Mesenchymal stem cell (in vitro differentiated cells and primary cell): Measurements from ENCODE around the gene ETDC. TPM values are rescaled to one million over a fixed set of nuclear protein-coding genes. Genes with fewer than 3 reads are reported as not detected.
"Not testable (repeated sequence)": the region's sequence is repeated elsewhere in the genome, so short reads cannot be mapped to it uniquely, and the experiment has no call there.

Experiments
- DNase-seq: peaks from one replicate; pipeline ENCODE4 v3.0.0-alpha.2; 2013
- H2AFZ ChIP-seq: one replicate; pipeline ENCODE4 v1.6.1; 2013; ENCODE audit warnings: low read depth, mild to moderate bottlenecking, control low read depth, inconsistent platforms, low read length, moderate library complexity
- H2AK5ac ChIP-seq: 2 replicates; pipeline ENCODE4 v1.6.1; 2013; ENCODE audit warnings: low read length, moderate library complexity, mild to moderate bottlenecking, inconsistent platforms; ENCODE audit not compliant: severe bottlenecking
- H2BK120ac ChIP-seq: one replicate; pipeline ENCODE4 v1.6.1; 2013; ENCODE audit warnings: low read depth, mild to moderate bottlenecking, inconsistent platforms, low read length, moderate library complexity
- H2BK12ac ChIP-seq, 2 experiments: one replicate each; pipeline ENCODE4 v1.6.1; 2013; ENCODE audit warnings: inconsistent platforms in 2 of 2, low read length in 2 of 2, mild to moderate bottlenecking in 2 of 2, moderate library complexity in 2 of 2, control low read depth in 1 of 2
- H2BK15ac ChIP-seq: one replicate; pipeline ENCODE4 v1.6.1; 2013; ENCODE audit warnings: mild to moderate bottlenecking, low read depth, inconsistent platforms; ENCODE audit not compliant: poor library complexity, severe bottlenecking
- H2BK5ac ChIP-seq: 2 replicates; pipeline ENCODE4 v1.6.1; 2013; ENCODE audit warnings: low read depth, mild to moderate bottlenecking, low read length, control low read depth, inconsistent platforms; ENCODE audit not compliant: poor library complexity, severe bottlenecking
- H3K14ac ChIP-seq, 2 experiments: one replicate each; pipeline ENCODE4 v1.6.1; 2013; ENCODE audit warnings: inconsistent platforms in 2 of 2, low read length in 2 of 2, control low read depth in 1 of 2, mild to moderate bottlenecking in 1 of 2, moderate library complexity in 1 of 2
- H3K18ac ChIP-seq, 2 experiments: one replicate each; pipeline ENCODE4 v1.6.1; 2013; ENCODE audit warnings: inconsistent platforms in 2 of 2, low read length in 2 of 2, control low read depth in 1 of 2, low read depth in 1 of 2, mild to moderate bottlenecking in 1 of 2
- H3K23ac ChIP-seq, 2 experiments: one replicate each; pipeline ENCODE4 v1.6.1; 2013; ENCODE audit warnings: inconsistent platforms in 2 of 2, low read length in 2 of 2, mild to moderate bottlenecking in 2 of 2, moderate library complexity in 2 of 2, control low read depth in 1 of 2
- H3K27ac ChIP-seq: 2 replicates; pipeline ENCODE4 v1.5.1; 2013; ENCODE audit warnings: mild to moderate bottlenecking, moderate library complexity, low read length, control low read depth, inconsistent platforms; ENCODE audit not compliant: poor library complexity, severe bottlenecking
- H3K27me3 ChIP-seq, 2 experiments: 2 replicates each; pipeline versions ENCODE4 v1.6.1 to v1.7.0; 2013; ENCODE audit warnings: low read length in 2 of 2, mild to moderate bottlenecking in 2 of 2, moderate library complexity in 2 of 2, control low read depth in 1 of 2, inconsistent platforms in 1 of 2; ENCODE audit not compliant: control insufficient read depth in 1 of 2, insufficient read depth in 1 of 2
- H3K36me3 ChIP-seq, 2 experiments: 2 replicates each; pipeline versions ENCODE4 v1.6.1 to v1.7.0; 2013; ENCODE audit warnings: low read length in 2 of 2, control low read depth in 1 of 2, inconsistent platforms in 1 of 2, low read depth in 1 of 2, mild to moderate bottlenecking in 1 of 2; ENCODE audit not compliant: insufficient read depth in 2 of 2, control insufficient read depth in 1 of 2
- H3K4ac ChIP-seq, 2 experiments: one replicate each; pipeline ENCODE4 v1.6.1; 2013; ENCODE audit warnings: inconsistent platforms in 2 of 2, low read length in 2 of 2, mild to moderate bottlenecking in 2 of 2, moderate library complexity in 2 of 2, control low read depth in 1 of 2, low read depth in 1 of 2
- H3K4me1 ChIP-seq: 2 replicates; pipeline ENCODE4 v1.6.1; 2013; ENCODE audit warnings: low read depth, low read length, control low read depth; ENCODE audit not compliant: control insufficient read depth, insufficient read depth
- H3K4me2 ChIP-seq: 2 replicates; pipeline ENCODE4 v1.6.1; 2013; ENCODE audit warnings: low read length, mild to moderate bottlenecking, inconsistent platforms; ENCODE audit not compliant: poor library complexity, severe bottlenecking
- H3K4me3 ChIP-seq, 2 experiments: 2 replicates each; pipeline versions ENCODE4 v1.5.1 to v1.7.0; 2013; ENCODE audit warnings: low read length in 2 of 2, mild to moderate bottlenecking in 2 of 2, control low read depth in 1 of 2, low read depth in 1 of 2; ENCODE audit not compliant: insufficient read depth in 1 of 2
- H3K79me1 ChIP-seq: replicated peaks from 2 replicates; pipeline ENCODE4 v1.6.1; 2013; ENCODE audit warnings: mild to moderate bottlenecking, control low read depth, low read length, inconsistent platforms; ENCODE audit not compliant: poor library complexity, severe bottlenecking
- H3K9ac ChIP-seq: 2 replicates; pipeline ENCODE4 v1.7.0; 2013; ENCODE audit warnings: mild to moderate bottlenecking, low read length, moderate library complexity
- H3K9me3 ChIP-seq: 2 replicates; pipeline ENCODE4 v1.7.0; 2013; ENCODE audit warnings: mild to moderate bottlenecking, low read length; ENCODE audit not compliant: control insufficient read depth
- H4K8ac ChIP-seq: one replicate; pipeline ENCODE4 v1.6.1; 2013; ENCODE audit warnings: inconsistent platforms, mild to moderate bottlenecking, low read length, moderate library complexity
- H4K91ac ChIP-seq: one replicate; pipeline ENCODE4 v1.6.1; 2013; ENCODE audit warnings: mild to moderate bottlenecking, low read length, inconsistent platforms
- WGBS: methylation state at CpG from one replicate; pipeline ENCODE4 v1.1.7; 2013; ENCODE audit warnings: mixed read lengths; 5-methylcytosine and 5-hydroxymethylcytosine counted together
- polyA plus RNA-seq, 2 experiments: library from polyadenylated mRNA; stranded (reverse); fragments of 200-250 nt; gene quantifications; one replicate each; pipeline ENCODE4 v1.2.3, GENCODE V29; 2013

The ETDC gene
- polyA plus RNA-seq (2013, experiment 1 of 2) = not detected
- polyA plus RNA-seq (2013, experiment 2 of 2) = not detected

- DNase-seq = no peak
- WGBS = 100% methylated on average over 1 of the region's 1 CpG
These were observed at the start of gene ETDC for GRCh38 chrX:135309430-135309923. ETDC (plus strand) TSS chrX:135309480; CDS start chrX:135309480, 0 bp downstream.

GRCh38 chrX:135260976-135261375 is 48.3 kb upstream of the ETDC start:
- H3K4me3 ChIP-seq, H3K4me2 ChIP-seq, H2AFZ ChIP-seq, H3K27me3 ChIP-seq, H3K9ac ChIP-seq, H3K18ac ChIP-seq, H4K8ac ChIP-seq, H2BK12ac ChIP-seq, H3K4me1 ChIP-seq, H2BK5ac ChIP-seq, H3K79me1 ChIP-seq, H4K91ac ChIP-seq, H3K36me3 ChIP-seq, DNase-seq, H3K23ac ChIP-seq, H3K4ac ChIP-seq, H3K14ac ChIP-seq, H2BK15ac ChIP-seq, H2AK5ac ChIP-seq, H2BK120ac ChIP-seq, H3K27ac ChIP-seq: not testable (repeated sequence)
- H3K9me3 ChIP-seq = peaks cover 11% of the 10 kb centered on the region
- WGBS = no CpG with 5 or more reads among the region's 2 CpGs

More at GRCh38 chrX:135309430-135309923, at the start of gene ETDC:
- Histone ChIP-seq H3K79me1 (peaks cover 2% of the 10 kb centered on the region), H4K91ac (no peak within 1 kb of the TSS), H3K4me2 (no peak within 1 kb of the TSS), H2BK15ac (no peak within 1 kb of the TSS), H3K9ac (no peak within 1 kb of the TSS), H3K27me3 (no peaks in the 10 kb centered on the region), H2AFZ (no peak within 1 kb of the TSS), H3K4ac (no peak within 1 kb of the TSS), H3K18ac (no peak within 1 kb of the TSS), H2BK120ac (no peak within 1 kb of the TSS), H3K4me3 (no peak within 1 kb of the TSS), H3K23ac (no peak within 1 kb of the TSS), H2AK5ac (no peak within 1 kb of the TSS), H2BK12ac (no peak within 1 kb of the TSS), H3K14ac (no peak within 1 kb of the TSS), H3K4me1 (no peaks in the 10 kb centered on the region), H4K8ac (no peak within 1 kb of the TSS), H3K9me3 (peaks cover 29% of the 10 kb centered on the region), H3K36me3 (no peaks in the 10 kb centered on the region), H3K27ac (no peak within 1 kb of the TSS), H2BK5ac (no peak within 1 kb of the TSS)

GRCh38 chrX:135263376-135263775 is 45.9 kb upstream of the ETDC start:
- not testable (repeated sequence) for H3K18ac ChIP-seq, H2AFZ ChIP-seq, H2BK120ac ChIP-seq, H3K4me3 ChIP-seq, H2BK15ac ChIP-seq, H3K4me2 ChIP-seq, H3K27me3 ChIP-seq, H2BK5ac ChIP-seq, H4K8ac ChIP-seq, H3K14ac ChIP-seq, H2BK12ac ChIP-seq, H2AK5ac ChIP-seq, H4K91ac ChIP-seq, H3K79me1 ChIP-seq, H3K23ac ChIP-seq, H3K9ac ChIP-seq, H3K4me1 ChIP-seq, H3K36me3 ChIP-seq, H3K4ac ChIP-seq, DNase-seq, H3K27ac ChIP-seq
- 75% methylated on average over 6 of the region's 8 CpGs for WGBS
- peaks cover 11% of the 10 kb centered on the region for H3K9me3 ChIP-seq

- H3K4me3 ChIP-seq = no peak overlapping the region
- no peak overlapping the region for H2AFZ ChIP-seq
- H3K36me3 ChIP-seq = no peaks in the 10 kb centered on the region
- no peaks in the 10 kb centered on the region for H3K27me3 ChIP-seq
- H3K23ac ChIP-seq = no peak overlapping the region
- no peak overlapping the region for H2BK5ac ChIP-seq
- no peak overlapping the region for H4K91ac ChIP-seq
- H3K79me1 ChIP-seq = no peaks in the 10 kb centered on the region
- no peak overlapping the region for H2BK15ac ChIP-seq
- H3K14ac ChIP-seq = no peak overlapping the region
- peaks cover 19% of the 10 kb centered on the region for H3K9me3 ChIP-seq
- H3K27ac ChIP-seq = no peak overlapping the region
- 85% methylated on average over 4 of the region's 4 CpGs for WGBS
- no peak overlapping the region for H3K9ac ChIP-seq
- H2BK12ac ChIP-seq = no peak overlapping the region
- H3K4me2 ChIP-seq = no peak overlapping the region
- DNase-seq = no peak
- no peaks in the 10 kb centered on the region for H3K4me1 ChIP-seq
- H4K8ac ChIP-seq = no peak overlapping the region
- H3K4ac ChIP-seq = no peak overlapping the region
- no peak overlapping the region for H2BK120ac ChIP-seq
- H3K18ac ChIP-seq = no peak overlapping the region
- H2AK5ac ChIP-seq = no peak overlapping the region
These were observed 45.1 kb upstream of the ETDC start for GRCh38 chrX:135264206-135264605.
